GM10266 (cell line): ENCODE results near the gene NRBF2.

Source experiments
- DNase-seq: peaks from one replicate; pipeline ENCODE4 v3.0.0; 2012; ENCODE audit errors: extremely low spot score
- CTCF ChIP-seq: IDR thresholded peaks from 2 replicates; pipeline ENCODE4 v1.5.1; 2012; ENCODE audit warnings: mild to moderate bottlenecking, low read depth; ENCODE audit not compliant: control insufficient read depth, insufficient read depth; ENCODE audit errors: missing control alignments

NRBF2 gene

GRCh38 chr10:63123727-63124362, 9.3 kb upstream of the NRBF2 start:
- DNase-seq, result no peak
- TF ChIP-seq CTCF, result no peak

- no peak for TF ChIP-seq CTCF
- no peak for DNase-seq
Observed at GRCh38 chr10:63125459-63125858, 7.7 kb upstream of the NRBF2 start.

GRCh38 chr10:63128443-63128842, 4.7 kb upstream of the NRBF2 start:
- TF ChIP-seq CTCF, result no peak
- DNase-seq, result no peak

- no peak for DNase-seq
- TF ChIP-seq CTCF, result no peak
Observed at GRCh38 chr10:63129888-63130287, 3.2 kb upstream of the NRBF2 start.

- no peak for TF ChIP-seq CTCF
- DNase-seq, result no peak
Observed at GRCh38 chr10:63132651-63133055, 475 bp upstream of the NRBF2 start.

GRCh38 chr10:63133821-63134557, 861 bp downstream of the NRBF2 start:
- no peak for TF ChIP-seq CTCF
- no peak for DNase-seq

- TF ChIP-seq CTCF, result no peak
- no peak for DNase-seq
Observed at GRCh38 chr10:63137306-63137705, 4.2 kb downstream of the NRBF2 start.
